ENCODE data around the gene SCFD2.

Gene SCFD2

DNA sequence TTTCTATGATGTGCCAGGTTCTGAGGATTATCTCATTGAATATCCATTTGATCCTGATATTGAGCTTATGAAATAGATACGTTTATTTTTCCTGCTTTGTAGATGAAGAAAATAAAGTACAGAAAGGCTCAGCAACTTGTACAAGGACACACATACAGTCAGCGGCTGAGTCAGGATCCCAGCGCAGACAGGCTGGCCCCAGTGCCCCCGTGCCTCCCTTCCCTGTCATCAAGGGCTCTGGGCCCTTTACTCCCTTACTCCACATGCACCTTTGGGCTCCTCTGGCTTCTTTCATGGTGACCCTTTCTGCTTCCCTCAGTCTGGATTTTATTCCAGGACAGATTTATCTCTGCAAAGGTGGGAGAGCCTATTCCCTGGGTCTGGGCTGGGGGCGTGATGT, 490.9 kb downstream of the SCFD2 start:
- no peak for TF ChIP-seq GATA3 (IDR thresholded peaks at IDR 0.05; ENCODE audit: low read depth, low read length)
- TF ChIP-seq GATA2 (IDR thresholded peaks at IDR 0.05; ENCODE audit: low read depth, low read length): no peak

DNA sequence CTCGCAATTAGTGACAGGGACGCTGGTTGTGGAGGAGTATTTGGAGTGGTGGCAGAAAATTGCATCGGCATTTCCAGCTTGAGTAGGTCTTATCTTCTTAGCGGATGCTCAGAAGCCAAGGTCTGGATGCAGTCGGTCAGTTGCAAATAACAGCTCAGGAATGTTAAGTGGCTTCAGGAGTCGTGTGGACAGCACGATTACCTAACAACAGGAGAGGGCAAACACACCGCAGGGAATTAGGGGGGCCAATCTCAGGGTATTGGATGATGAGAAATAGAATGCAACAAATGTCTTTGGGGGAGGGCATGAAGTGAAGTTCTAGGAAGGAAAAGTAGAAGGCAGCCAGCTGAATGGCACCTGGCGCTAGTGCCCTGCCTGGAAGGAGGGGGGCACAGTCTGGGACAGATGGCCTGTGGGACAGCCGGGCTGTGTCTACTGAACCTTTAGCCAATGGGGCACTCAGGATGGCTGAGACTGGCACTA, 492.0 kb downstream of the SCFD2 start:
- no peak for TF ChIP-seq GATA3 (IDR thresholded peaks at IDR 0.05; ENCODE audit: low read depth, low read length)
- no peak for TF ChIP-seq GATA2 (IDR thresholded peaks at IDR 0.05; ENCODE audit: low read depth, low read length)

DNA sequence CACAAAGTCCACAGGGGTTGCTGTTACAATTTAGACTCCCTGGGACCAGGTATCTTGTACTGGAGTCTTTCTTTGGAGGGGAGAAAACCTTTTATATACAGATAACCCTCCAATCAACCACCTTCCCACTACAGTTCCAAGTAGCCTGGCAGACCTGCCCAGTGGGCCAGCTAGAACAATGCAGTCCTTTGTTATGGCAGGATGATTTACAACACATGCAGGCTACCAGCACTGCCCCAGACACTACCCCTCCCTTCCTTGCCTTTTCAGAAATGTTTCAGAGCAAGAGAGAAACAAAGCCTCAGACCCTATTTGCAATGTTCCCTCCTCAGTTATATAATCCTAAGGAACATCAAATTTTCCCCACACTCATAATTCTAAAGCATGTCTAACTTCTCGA, 492.7 kb downstream of the SCFD2 start:
- no peak for TF ChIP-seq GATA3 (IDR thresholded peaks at IDR 0.05; ENCODE audit: low read depth, low read length)
- TF ChIP-seq GATA2 (IDR thresholded peaks at IDR 0.05; ENCODE audit: low read depth, low read length): no peak

DNA sequence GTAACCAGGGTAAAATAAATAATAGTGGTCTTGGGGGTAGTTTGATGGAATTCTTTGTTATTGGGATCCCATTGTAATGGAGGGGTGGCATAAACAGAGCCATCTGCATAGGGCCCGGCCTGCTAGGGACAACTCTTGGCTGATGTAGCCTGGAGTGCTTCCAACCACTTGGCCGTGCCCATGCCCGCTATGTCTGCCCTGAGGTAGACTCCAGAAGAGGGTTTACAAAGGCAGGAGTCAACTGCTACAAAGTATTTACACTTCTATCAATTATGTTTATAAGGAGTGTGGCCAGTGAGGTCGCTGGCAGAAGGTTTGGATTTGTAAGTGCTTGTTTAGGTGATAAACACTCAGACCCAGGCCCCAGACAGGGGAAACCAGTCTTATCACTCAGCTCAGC, 495.6 kb downstream of the SCFD2 start:
- no peak for TF ChIP-seq GATA2 (IDR thresholded peaks at IDR 0.05; ENCODE audit: low read depth, low read length)
- no peak for TF ChIP-seq GATA3 (IDR thresholded peaks at IDR 0.05; ENCODE audit: low read depth, low read length)

DNA sequence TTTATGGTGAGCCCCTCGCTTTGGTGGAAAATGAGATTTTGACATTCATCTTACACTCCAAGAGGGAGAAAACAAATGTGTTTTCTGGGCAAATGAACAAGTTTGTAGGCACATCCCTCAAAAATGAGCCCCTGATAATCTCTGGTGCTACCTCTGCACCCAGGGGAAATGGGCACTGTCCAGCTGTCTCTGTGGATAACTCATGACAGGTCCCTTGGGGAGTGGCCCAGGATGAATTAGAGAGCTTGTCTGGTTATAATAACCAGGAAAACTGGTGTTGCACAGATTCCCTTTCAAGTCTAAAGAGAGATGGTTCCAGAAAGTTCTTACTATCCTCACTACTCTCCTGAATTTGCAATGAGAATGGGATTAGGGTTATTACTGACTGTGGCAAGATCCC, 496.2 kb downstream of the SCFD2 start:
- TF ChIP-seq GATA3 (IDR thresholded peaks at IDR 0.05; ENCODE audit: low read depth, low read length) (no peak), GATA2 (IDR thresholded peaks at IDR 0.05; ENCODE audit: low read depth, low read length) (no peak)

DNA sequence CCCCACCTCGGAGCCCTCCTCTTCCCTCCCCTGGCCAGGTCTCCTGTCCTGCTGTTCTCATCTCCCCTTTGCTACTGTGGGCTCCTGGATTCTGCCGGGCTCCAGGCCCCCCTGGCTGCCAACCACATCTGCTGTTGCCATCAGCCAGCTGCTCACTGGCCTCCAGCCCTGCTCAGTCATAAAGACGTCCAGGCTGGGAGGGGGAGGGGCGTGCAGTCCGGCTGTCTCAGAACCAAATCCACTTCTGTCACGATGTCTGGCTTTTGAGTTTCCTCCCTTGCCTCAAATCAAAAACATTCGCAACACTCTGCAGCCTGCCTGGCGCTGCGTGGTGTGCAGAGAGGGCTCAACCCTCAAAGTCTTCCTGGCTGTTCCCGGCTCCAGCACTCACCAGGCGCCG, 496.7 kb downstream of the SCFD2 start:
- TF ChIP-seq GATA2 (IDR thresholded peaks at IDR 0.05; ENCODE audit: low read depth, low read length) (peak; percentile 92), GATA3 (IDR thresholded peaks at IDR 0.05; ENCODE audit: low read depth, low read length) (0 out of 2 replicates have a peak, but pooled peaks have one; percentile 47)

DNA sequence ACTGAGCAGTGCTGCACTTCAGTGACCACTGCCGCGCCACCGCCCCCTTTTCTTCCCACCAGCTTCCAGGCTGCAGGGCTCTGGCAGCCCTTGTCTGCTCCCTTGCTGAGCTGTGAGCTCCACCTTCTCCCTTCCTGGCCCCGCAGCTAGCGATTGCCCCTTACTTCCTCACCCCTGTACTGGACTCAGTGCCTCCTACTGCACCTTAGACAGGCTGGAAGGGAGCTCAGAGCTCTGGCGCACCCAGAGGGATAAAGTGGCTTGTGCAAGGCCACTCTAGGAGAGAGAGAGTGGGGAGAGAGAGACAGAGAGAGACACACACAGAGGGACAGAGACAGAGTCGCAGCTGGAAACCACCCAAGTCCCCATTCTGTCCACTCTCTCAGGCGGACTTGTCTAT, 497.7 kb downstream of the SCFD2 start:
- TF ChIP-seq GATA2 (IDR thresholded peaks at IDR 0.05; ENCODE audit: low read depth, low read length) (no peak), GATA3 (IDR thresholded peaks at IDR 0.05; ENCODE audit: low read depth, low read length) (no peak)

DNA sequence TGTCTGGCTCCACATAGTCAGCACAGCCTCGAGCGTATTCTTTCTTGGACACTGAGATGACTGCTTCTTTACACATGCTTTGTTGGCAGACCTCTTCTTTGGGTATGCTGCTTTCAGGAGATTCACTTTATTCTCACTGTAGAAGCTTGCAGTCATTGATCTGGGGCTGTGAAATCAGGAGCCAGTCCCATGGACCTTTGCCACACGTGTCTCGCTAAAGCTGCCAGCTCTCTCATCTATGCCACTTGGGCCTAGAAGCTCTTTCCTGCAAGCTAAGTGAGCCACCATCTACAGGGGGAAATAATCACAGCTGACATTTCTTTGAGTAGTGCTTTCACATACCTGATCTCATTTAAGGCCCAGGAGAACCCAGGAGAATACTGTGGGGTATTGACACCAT, 498.7 kb downstream of the SCFD2 start:
- no peak for TF ChIP-seq GATA2 (IDR thresholded peaks at IDR 0.05; ENCODE audit: low read depth, low read length)
- no peak for TF ChIP-seq GATA3 (IDR thresholded peaks at IDR 0.05; ENCODE audit: low read depth, low read length)

DNA sequence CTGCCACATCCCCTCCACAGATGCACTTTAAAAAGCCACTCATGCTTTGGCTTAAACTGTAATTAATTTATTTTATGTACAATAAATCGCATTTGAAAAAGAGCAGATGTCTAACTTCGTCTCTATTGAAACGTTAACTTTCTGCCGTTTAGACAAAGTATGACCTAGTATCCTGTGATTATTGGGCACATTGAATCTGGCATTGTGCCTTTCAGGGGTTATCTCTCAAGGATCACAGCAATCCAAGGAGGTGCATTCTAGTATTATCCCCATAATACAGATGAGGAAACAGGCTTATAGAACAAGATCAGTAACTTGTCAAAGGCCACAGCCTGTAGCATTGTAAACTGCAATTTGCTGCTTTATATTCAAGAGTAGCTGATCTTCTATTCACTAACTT, 499.1 kb downstream of the SCFD2 start:
- TF ChIP-seq GATA3 (IDR thresholded peaks at IDR 0.05; ENCODE audit: low read depth, low read length): 0 out of 2 replicates have a peak, but pooled peaks have one; percentile 27
- peak; percentile 59 for TF ChIP-seq GATA2 (IDR thresholded peaks at IDR 0.05; ENCODE audit: low read depth, low read length)

DNA sequence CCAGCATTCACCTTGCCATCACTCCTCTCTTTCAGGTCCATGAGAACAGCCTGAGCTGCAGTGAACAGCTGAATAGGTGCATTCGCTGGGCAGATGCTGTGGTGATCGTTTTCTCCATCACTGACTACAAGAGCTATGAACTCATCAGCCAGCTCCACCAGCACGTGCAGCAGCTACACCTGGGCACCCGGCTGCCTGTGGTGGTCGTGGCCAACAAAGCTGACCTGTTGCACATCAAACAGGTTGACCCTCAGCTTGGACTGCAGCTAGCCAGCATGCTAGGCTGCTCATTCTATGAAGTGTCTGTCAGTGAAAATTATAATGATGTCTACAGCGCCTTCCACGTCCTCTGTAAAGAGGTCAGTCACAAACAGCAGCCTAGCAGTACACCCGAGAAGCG, 500.6 kb downstream of the SCFD2 start:
- TF ChIP-seq GATA2 (IDR thresholded peaks at IDR 0.05; ENCODE audit: low read depth, low read length): no peak
- no peak for TF ChIP-seq GATA3 (IDR thresholded peaks at IDR 0.05; ENCODE audit: low read depth, low read length)

DNA sequence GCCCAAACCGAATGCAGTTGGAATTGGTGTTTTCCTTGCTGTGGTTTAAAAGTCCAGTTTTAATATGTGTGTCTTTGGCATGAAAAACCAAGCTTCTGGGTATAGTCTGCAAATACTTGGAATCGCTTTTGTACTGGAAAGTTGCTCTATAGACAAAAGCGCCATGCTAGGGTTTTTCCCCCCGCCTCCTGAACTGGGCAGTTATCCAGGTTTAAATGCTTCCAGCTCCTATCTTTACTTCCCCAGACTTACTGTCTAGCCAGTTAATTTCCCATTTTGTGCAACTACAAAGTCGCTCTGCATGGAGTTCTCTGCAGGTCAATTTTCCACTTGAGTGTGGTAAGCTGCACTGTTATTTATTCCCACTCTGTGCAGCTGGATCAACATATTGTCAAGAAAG, 501.1 kb downstream of the SCFD2 start:
- TF ChIP-seq GATA2 (IDR thresholded peaks at IDR 0.05; ENCODE audit: low read depth, low read length) (0 out of 2 replicates have a peak, but pooled peaks have one; percentile 16), GATA3 (IDR thresholded peaks at IDR 0.05; ENCODE audit: low read depth, low read length) (no peak)

DNA sequence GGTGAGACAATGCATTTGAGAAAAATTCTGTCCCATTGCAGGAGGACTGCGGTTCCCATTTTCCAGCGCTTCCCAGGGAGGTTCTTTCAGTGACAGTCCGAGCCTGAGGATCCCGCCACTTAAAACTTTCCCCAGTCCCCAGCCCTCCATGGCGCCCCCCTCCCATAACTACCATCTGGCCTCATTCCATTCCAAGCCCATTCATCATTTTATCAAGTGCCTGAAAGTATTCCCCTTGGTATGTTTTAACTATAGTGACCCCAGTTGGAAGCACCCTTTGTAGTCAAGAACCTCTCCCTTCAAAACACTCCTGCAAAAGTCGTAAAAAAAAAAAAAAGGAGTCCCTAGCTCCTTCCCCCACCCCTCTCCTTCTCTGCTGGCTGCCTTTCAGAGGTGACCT, 502.5 kb downstream of the SCFD2 start:
- TF ChIP-seq GATA2 (IDR thresholded peaks at IDR 0.05; ENCODE audit: low read depth, low read length) (no peak), GATA3 (IDR thresholded peaks at IDR 0.05; ENCODE audit: low read depth, low read length) (no peak)

DNA sequence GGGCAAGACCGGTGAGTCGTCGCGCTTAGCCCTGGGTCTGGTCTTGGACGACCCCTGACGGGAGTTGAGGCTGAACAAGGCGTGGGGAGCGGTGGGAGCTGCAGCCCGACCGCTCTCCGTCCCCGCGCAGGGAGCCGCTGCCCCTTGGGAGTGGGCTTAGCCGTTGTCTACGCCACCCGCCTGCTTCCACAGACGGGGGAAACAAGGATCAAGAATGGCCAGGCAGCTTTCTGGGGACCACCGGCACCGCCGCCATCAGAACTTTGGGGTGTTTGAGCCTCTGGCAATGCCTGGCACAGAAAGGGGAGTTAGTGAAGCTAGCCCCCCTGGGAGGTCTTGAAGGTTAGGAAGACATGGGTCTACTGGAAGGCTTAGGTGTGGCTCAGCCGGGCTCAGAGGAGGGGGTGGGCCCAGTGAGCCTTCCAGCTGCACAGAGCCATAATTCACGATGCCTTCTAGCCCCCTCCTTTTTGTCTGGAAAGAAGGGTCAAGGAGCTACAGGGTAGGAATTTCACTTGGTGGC, 503.2 kb downstream of the SCFD2 start:
- no peak for TF ChIP-seq GATA2 (IDR thresholded peaks at IDR 0.05; ENCODE audit: low read depth, low read length)
- TF ChIP-seq GATA3 (IDR thresholded peaks at IDR 0.05; ENCODE audit: low read depth, low read length): no peak

DNA sequence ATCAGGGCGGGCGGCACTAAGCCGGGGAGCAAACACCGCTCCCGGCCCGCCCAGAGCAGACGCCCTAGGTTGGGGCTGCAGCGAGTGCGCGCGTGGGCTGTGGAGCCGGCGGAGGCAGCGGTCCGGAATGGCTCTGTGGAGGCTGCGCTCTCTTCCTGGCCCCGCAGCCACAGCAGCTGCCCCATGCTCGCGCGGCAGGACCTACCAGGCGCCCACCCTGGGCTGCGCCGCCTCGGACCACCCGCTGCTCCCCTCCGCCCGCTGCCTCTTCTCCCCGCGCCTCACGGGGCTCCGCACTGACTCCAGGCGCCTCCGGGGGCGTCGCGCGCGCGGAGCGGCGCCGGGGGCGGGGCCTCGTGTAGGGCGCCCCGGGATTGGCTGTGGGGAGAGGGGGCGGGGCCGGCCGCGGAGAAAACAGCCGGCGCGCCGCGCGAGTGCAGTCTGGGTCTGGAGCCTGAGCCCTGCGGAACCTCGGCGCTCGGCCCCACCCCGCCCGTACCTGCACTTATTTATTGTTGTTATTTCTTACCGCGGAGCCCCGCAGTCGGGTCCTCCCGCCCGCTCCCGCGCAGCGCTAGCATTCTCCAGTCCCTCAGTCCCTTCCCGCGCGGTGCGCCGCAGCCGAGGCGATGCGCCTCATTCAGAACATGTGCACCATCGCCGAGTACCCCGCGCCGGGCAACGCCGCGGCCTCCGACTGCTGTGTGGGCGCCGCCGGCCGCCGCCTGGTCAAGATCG, 503.8 kb downstream of the SCFD2 start, which contains the start of gene RASL11B:
RASL11B (plus strand) TSS at position 439 of the 738 bp plus-strand sequence; CDS start at position 630, 191 bp downstream.
- TF ChIP-seq GATA3 (IDR thresholded peaks at IDR 0.05; ENCODE audit: low read depth, low read length) (no peak), GATA2 (IDR thresholded peaks at IDR 0.05; ENCODE audit: low read depth, low read length) (no peak)

All from SH-SY5Y (cell line).